GM12873 (cell line): ENCODE measurements around the gene TACO1.

Source experiments
- CTCF ChIP-seq: IDR thresholded peaks from 2 replicates; pipeline ENCODE4 v1.5.1; 2012; ENCODE audit warnings: low read depth, mild to moderate bottlenecking, moderate library complexity, low read length, control low read depth; ENCODE audit not compliant: insufficient read depth; ENCODE audit errors: missing control alignments

Gene TACO1

DNA sequence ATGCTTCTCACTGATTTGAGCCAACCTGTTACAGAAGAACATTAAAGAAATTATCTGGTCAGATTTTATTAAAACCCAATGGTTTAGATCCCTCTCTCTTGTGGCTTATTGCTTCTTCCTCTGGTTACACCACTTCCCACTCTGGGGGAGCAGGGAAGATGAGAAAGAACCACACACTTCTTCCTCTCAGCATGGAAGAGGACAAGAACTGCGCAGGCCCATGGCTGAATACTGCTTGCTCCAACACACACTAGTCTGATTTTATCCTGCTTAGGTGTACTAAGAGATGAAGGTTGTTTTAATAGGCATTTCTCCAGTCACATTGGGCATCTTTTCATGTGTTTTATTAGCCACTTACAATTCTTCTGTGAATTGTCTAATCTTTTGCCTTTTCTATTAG is 49.1 kb downstream of the TACO1 start:
- TF ChIP-seq CTCF = no peak

DNA sequence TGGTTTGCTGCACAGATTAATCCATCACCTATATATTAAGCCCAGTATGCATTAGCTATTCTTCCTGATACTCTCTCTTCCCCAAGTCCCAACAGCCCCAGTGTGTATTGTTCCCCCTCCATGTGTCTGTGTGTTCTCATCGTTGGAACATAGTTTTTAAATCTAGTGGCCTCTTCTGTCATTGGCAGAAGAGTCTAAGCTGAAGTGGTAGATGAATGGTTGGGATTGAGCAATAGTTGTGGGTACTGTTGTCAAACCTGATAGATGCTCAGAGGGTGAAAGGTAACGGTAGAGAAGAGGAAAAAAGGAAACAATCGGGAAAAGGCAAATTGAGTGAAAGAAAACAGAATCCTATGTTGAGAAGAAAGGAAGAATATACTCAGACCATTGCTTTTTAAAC is 51.4 kb downstream of the TACO1 start:
- TF ChIP-seq CTCF = no peak

- no peak for TF ChIP-seq CTCF
Observed at GRCh38 chr17:63653050-63653449, 52.4 kb downstream of the TACO1 start.

DNA sequence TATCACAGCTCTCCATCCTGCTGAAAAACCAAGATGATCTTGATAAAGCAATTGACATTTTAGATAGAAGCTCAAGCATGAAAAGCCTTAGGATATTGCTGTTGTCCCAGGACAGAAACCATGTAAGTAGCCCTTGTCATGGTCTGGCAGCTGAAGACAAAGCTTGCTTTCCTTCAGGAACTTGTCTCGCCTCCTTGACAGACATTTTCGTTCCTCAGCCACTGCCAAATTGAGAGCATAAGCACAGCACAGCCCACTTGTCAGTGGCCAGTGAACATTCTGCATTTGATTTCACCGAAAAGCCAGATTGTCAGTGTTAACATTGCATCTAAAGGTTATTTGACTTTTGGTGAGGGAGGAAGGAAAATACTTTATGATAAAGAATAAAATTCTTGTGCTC is 57.1 kb downstream of the TACO1 start:
- TF ChIP-seq CTCF = no peak
